NOMO-1 treated with dmso at 0.1 percent for 144 hours (cell line): Measurements from ENCODE around the gene ODAD2.
"Not testable (repeated sequence)": the region's sequence is repeated elsewhere in the genome, so short reads cannot be mapped to it uniquely, and the experiment has no call there.

Source experiments
- DNase-seq: peaks from one replicate; lab custom pipeline; 2025; ENCODE audit not compliant: unreplicated experiment; lab: John Stamatoyannopoulos, UW

ODAD2 gene

DNA sequence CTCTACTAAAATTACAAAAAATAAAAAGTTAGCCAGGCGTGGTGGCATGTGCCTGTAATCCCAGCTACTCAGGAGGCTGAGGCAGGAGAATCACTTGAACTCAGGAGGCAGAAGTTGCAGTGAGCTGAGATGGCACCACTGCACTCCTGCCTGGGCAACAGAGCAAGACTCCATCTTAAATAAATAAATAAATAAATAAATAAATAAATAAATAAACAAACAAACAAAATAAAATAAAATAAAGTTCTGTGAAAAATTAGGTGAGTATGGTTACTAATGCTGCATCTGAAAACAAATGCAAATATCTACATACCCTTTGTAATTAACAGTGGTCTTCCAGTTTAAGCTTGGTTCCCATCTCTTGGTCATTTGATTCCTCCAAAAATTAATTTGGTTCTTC is 28.1 kb downstream of the ODAD2 start:
- DNase-seq, result not testable (repeated sequence)

DNA sequence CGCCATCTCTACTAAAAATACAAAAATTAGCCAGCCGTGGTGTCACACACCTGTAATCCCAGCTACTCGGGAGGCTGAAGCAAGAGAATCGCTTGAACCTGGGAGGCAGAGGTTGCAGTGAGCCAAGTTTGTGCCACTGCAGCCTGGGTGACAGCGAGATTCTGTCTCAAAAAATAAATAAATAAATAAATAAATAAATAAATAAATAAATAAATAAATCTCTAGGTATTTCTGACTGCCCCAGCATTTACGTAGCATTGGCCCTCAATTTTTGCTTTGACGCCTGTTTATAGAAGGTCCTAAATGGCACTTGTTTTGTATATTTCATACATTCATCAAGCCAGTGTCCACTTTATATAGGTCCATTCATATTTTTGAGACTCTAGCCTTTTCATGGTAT is 28.9 kb downstream of the ODAD2 start:
- not testable (repeated sequence) for DNase-seq

DNA sequence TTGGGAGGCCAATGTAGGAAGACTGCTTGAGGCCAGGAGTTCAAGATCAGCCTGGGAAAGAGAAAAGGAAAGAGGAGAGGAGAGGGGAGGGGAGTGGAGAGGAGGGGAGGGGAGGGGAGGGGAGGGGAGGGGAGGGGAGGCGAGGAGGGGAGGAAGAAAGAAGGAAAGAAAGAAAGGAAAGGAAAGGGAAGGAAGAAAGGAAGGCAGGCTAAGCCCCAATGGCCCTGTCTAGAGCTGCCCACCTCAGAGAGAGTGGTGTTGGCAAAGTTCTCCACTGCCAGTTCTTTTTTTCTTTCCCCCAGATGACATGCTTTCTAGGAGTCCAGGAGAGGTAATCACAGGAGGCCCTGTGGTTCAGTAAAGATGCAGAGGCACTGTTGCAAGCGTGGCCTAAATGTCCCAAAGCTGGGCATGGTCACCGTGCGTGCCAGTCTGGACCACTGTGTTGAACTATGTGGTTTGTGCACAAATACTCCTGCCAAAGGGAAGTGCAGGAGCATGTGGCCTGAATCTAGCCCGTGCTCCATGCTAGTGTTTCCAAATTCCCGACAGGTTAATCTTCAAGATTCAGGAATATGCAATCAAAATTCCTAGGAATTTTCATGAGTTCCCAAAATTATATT is 39.7 kb downstream of the ODAD2 start:
- no peak for DNase-seq

DNA sequence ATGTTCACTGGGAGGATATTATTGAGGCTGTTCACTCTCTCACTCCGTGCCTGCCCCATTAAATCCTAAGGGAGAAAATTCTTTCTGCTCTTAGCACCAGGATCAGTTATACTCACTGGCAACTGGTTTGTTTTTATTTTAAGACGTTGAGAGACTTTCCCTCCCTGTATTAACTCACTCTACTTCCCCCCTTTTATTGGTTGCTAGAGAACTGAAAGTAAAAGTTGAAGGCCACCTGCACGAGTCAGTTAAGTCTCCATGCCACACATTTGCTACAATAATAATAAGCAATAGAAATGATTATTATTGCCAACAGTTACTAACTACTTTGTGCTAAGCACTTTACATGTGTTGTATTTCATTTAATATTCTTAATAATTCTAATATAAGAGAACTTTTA is 40.5 kb downstream of the ODAD2 start:
- DNase-seq, result not testable (repeated sequence)

DNA sequence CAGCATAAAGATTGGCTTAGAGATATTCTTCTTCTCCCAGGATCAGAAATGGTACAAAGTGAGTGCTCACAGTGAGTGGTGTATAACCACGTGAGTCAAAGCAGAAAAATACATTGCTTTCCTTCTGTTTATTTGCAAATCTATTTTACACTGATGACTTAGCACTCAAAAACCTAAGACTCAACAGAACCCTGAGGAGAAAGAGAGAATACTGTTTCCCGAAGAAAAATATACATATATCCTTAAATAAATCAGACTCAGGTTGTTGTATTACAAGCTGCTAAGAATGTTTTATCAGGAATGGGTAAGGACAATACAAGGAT is 48.7 kb downstream of the ODAD2 start:
- no peak for DNase-seq

DNA sequence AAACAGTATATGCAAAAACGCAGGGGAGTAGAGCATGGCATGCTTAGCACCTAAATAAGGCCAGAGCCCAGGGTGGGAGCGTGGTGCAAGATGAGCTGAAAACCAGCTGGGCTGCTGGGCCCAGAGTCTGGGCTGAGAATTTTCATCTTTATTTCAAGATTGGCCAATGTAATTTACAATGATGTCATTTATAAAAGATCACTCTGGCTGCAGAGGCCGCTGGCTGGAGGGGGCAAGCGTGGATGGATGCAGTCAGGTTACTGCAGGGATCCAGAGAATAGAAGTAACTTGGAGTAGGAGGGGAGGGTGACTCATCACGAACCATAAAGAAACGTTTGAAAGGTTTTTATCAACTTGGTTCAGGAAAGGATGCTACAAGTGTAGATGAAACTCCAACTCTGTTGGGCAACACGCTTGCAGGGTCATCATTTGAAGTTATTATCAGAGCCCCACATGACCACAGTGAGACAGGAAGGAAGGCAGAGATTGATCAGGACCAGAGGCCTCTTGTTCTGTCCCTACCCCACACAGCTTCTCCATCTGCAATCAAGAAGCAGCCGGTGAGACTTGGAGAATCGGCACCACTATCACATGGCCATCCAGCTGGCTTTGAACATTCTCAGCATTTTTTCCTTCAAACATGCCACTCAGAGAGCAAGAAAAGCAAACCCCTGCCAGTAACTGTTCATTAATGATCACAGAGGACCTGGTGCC is 49.2 kb downstream of the ODAD2 start:
- no peak for DNase-seq

DNA sequence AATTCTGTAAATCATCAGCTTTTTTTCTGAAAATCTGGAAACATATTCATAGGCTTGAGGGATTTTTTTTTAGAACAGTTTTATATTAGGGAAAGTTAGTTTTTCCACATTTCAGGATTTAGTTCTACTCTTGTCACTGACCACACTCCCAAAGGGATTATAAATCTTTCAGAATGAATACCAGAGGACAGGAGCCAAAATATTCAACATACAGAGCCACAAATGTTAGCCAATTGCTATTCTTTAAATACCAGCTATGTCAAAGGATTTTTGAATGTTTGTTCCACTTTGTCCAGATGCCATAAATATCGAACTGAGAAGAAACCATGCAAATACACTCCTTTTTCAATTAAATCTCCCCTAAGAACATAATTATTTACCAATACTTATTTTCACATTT is 50.7 kb downstream of the ODAD2 start:
- no peak for DNase-seq

DNA sequence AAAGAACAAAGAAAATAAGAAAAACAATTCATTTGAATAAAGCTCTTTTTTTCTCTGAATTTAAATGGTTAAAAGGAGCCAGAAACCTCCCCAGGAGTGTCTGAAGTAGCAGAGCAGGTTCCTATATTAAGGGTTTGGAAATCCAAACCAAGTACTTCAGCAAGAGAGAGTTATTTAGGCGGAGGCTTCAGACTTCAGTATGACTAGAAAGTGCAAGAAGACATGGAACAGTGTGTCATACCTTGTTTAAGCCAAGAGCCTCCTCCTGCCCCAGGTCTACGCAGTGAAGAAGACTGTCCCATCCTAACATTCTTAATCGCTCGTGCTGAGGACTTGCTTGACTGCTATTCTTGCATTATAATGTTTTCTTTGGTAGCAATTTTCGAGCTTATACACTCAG is 51.3 kb downstream of the ODAD2 start:
- DNase-seq, result no peak

DNA sequence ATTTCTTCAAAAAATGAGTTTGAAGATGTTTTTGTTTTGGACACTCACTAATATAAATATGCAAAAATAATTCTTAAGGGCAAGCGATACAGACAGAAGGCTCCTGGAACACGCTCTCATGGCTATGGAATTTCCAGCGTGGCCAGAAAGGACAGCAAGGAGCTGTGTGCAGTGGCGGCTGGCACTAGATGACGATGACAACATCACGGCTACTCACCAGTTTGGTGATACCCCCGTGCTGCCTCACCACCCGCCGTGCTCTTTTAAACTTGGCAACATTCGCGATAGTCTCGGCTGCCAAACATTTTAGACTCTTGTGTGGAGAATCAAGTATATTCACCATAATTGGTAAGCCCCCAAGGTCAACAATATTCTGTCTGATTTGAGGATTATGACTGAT is 54.9 kb downstream of the ODAD2 start:
- no peak for DNase-seq

DNA sequence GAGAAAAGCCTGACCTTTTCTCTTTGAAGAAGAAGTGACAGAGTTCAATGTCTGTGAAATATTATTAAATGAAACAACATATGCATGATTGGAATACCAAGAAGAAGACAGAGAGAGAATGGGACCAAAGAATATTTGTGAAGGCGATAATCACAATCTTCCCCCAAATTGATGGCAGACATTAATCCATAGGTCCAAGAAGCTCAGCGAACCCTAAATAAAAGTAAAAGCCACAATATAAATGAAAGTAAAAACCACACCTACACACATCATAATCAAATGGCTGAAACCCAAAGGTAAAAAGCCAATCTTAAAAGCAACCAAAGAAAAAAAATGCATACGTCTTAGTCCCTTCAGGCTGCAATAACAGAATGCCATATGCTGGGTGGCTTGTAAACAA is 84.0 kb downstream of the ODAD2 start:
- DNase-seq, result no peak

DNA sequence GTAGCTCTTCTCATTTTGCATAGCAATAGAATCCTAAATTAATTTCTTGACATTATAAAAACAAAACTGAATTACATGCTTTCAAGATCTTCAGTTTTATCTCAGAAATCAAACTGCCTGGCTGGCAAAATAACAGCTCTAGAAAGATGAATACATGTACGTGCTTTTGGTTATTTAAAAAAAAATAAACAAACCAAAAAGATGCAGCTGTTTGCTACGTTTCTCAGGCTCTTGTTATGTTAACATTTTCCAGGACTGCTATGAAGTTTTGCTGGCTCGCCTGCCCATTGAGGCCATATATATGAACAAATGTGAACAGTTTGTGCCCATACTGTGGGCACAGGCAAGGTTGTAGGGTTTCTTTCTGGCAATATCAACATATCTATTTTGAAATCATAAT is 86.6 kb downstream of the ODAD2 start:
- no peak for DNase-seq

DNA sequence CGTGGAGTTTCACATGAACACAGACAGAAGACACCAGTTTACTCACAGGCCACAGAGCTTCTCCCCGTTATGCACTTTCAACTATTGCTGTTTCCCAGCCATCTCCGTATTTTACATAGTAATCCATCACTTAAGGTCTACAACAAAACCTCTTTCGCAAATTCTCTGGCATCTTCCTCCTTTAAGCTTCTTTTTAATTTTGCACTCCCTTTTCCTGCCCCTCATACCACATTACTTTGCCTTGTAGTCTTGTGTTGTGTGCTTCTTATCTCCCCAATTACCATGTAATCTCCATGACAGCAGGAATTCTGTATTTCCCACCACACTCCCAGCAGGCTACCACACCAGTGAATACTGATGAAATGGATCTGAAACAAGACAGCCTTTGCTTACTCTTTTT is 87.3 kb downstream of the ODAD2 start:
- no peak for DNase-seq

DNA sequence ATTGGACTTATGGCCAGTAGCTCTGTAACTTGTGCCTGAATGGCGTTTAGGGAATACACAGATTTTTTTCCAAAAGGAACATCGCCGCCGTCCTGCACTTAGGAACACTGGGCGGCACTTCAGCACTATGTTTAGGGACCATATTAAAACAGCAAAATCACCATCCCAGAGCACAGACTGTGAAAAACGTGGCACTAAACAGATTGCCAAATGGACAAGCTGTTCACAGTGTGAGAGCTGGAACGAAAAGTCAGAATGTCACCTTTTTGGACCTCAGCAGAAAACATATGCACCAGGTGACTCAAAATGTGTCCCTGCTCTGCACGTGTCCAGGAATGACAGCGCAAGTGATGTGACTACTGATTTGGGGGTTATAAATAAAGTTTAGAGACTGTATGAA is 87.9 kb downstream of the ODAD2 start:
- DNase-seq, result no peak

DNA sequence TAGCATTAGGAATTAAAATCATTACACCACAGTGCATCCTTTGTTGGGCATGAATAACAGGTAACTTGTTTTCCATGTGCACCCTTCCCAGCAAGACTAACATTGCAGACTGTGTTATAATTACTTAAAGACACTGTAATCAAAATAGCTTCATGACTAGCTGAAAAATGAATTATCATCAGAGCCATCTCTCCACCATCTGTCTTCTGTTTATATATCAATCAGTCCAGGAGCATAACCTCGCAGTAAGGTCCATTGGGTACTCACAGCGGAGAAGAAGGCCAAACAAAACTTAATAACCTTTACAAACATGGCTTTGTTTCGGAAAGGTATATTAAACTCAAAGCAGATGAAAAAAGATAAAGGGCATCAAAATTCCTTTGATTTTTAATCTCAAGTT is 90.6 kb downstream of the ODAD2 start:
- no peak for DNase-seq

DNA sequence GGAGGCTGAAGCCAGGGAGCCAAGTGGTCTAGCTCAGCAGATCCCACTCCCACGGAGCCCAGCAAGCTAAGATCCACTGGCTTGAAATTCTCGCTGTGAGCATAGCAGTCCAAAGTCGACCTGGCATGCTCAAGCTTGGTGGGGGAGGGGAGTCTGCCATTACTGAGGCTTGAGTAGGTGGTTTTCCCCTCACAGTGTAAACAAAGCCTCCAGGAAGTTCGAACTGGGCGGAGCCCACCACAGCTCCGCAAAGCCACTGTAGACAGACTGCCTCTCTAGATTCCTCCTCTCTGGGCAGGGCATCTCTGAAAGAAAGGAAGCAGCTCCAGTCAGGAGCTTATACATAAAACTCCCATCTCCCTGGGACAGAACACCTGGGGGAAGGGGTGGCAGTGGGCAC is 99.4 kb downstream of the ODAD2 start:
- not testable (repeated sequence) for DNase-seq

DNA sequence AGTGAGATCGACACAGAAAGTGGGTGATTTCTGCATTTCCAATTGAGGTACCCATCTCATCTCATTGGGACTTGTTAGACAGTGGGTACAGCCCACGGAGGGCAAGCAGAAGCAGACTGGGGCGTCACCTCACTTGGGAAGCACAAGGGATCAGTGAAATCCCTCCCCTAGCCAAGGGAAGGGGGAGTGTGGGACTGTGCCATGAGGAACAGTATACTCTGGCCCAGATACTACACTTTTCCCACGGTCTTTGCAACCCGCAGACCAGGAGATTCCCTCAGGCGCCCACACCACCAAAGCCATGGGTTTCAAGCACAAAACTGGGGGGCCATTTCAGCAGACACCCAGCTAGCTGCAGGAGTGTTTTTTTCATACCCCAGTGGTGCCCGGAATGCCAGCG is 99.8 kb downstream of the ODAD2 start:
- no peak for DNase-seq

DNA sequence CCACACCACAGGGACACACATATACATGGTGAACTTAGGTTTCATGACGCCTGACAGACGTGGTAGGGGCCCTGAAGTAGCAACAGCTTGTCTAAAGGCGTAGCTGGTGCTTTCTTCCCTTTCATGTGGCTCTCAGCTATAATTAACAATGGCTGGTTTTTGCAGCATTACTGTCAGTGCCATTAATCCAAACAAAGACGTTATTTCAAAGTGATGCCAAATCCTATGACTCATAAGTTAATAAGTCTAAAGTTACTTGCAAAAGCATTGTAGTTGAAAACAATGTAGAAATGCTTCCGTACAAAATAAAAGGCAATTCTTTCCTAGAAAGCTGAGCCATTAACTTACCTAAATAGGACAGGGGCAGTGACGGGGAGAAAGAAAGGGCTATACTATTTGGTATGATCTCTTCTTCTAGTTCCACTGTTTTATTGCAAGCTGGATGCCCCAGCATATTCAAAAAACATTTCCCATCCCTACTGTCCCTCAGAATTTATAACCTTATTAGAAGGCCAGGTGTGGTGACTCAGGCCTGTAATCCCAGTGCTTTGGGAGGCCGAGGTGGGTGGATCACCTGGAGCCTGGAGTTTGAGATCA is 105.4 kb downstream of the ODAD2 start:
- DNase-seq, result no peak

DNA sequence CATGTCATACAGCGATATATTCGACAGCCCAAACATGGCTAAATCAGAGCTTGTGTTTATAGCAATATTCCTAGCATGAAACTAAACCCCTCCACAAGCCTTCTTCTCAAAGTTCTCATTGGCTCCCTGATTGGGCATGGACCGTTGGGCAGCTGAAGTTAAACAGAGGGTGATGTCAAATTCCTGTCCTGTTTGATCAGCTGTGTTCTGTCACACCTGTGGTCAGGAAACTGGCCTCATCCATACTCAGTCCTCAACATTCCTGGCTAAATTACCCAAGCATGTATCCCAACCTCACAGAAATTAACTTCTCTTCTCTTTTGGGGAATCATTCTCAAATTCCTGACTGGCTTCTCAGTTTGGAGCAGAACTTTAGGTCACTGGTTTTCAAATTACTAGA is 107.9 kb downstream of the ODAD2 start:
- DNase-seq, result no peak

DNA sequence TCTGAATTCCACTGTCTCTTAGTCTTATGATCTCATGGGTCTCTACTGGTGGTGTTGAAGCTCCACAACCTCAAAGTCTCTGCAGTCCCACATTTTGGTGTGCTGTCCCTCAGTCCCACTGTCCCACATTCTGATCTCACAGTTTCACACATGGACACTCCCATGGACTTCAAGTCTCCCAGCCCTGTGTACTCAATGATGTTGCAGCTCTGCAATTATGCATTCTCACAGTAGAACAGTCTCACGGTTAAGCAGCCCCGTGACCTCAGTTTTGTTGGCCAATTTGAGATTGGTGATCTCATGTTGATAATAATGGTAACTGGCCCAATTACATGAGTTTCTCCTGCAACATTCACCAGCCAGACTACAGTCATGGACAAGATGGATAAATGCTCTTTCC is 109.4 kb downstream of the ODAD2 start:
- no peak for DNase-seq

DNA sequence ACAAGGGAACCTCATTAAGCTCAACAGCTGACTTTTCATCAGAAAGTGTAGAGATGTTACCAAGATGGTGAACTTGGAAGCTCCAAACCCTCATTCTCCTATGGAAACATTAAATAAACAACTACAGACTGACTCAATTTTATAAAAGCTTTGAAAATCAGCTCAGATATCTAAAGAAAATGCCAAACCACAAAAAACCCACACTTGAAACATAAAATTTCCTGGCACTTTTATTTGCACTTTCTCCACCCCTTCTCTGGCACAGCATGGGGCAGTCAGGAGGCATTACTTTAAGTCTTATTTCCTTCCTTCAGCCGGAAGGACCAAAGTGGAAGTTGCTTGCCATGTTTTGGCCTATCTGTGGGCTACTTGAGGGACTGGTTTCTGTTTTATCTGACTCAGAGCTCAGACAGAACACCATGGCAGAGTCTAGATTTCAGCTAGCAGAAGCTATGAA is 114.7 kb downstream of the ODAD2 start:
- no peak for DNase-seq

DNA sequence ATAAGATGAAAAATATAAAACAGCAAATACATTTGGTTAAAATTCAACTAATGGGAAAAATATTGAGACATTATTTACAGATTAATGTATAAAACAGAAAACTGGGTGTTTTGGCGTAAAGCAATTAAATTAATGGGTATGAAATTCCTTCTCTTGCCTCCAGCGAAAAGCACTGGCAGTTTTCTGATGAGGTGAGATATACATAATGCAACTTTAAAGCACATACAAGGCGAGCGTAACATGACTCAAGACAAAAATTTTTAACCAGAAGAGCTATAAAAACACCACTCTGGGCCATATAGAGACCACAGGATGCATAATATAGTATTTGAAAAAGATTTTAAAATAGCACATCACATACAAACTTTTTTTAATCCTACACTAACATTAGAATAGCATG is 120.6 kb downstream of the ODAD2 start:
- no peak for DNase-seq

DNA sequence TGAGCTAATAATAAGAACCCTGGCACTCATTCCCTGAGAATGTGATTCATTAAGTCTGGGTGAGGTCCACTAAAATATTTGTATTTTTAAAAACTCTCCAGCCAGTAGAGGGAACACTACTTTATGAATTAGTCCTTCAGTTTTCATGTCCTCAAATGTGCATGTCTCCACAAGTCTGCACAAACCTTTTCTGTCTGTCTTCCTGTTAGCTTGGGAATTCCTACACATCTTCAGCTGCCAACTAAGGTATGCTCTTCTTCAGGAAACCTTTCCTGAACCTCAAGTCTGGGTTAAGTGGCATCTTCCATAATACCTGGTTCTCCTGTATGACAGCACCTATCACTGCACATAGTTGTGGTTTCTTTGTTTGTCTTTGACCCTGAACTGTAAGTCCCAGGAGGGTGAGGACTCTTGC is 133.7 kb downstream of the ODAD2 start:
- DNase-seq, result no peak

DNA sequence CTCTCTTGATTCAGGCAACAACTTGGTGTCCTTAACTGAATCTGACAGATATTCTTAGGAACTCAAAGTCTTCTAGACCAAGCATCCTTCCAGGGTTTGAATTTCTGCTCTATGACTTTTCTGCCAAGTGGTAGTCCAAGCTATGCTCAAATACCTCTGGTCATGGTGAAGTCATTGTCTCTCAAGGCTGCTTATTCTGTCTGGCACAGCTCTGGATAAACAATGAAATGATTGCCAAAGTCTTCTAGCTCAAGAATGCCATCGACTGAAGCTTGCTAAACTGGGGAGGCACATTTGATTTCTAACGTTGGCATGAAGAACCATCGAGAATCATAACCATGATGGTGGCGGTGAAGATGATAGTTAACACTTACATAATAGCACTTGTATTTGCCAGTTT is 137.1 kb downstream of the ODAD2 start:
- no peak for DNase-seq
